ENCODE data around the gene C17orf113.

The C17orf113 gene

DNA sequence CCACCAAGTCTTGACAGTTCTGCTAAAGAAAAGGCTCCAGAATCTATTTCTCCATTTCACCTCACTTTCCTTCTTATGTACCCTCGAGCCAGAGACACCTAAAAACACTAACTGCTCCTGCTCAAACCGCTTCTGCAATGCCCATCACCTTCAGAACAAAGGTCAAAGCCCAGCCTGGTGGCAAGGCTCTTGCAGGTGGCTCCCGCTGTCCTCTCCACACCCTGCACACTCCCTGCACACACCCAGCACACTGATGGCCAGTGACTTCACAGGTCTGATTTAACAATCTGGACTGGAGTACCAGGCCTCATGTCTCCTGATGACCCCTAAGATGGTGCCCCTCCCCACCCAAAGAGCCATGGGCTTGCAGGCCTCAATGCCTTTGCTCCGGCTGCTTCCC, 9.8 kb upstream of the C17orf113 start:
- DNase-seq (ENCODE audit: low read depth in 2 of 2) = no peak
- no peak overlapping the region for H3K4me3 ChIP-seq (replicated peaks in 1 of 2; ENCODE audit: low read depth in 2 of 2, low read length in 2 of 2)
- TF ChIP-seq, protein P1, sequence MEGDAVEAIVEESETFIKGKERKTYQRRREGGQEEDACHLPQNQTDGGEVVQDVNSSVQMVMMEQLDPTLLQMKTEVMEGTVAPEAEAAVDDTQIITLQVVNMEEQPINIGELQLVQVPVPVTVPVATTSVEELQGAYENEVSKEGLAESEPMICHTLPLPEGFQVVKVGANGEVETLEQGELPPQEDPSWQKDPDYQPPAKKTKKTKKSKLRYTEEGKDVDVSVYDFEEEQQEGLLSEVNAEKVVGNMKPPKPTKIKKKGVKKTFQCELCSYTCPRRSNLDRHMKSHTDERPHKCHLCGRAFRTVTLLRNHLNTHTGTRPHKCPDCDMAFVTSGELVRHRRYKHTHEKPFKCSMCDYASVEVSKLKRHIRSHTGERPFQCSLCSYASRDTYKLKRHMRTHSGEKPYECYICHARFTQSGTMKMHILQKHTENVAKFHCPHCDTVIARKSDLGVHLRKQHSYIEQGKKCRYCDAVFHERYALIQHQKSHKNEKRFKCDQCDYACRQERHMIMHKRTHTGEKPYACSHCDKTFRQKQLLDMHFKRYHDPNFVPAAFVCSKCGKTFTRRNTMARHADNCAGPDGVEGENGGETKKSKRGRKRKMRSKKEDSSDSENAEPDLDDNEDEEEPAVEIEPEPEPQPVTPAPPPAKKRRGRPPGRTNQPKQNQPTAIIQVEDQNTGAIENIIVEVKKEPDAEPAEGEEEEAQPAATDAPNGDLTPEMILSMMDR (IDR thresholded peaks at IDR 0.05; ENCODE audit: low read depth, low read length) = no peak

DNA sequence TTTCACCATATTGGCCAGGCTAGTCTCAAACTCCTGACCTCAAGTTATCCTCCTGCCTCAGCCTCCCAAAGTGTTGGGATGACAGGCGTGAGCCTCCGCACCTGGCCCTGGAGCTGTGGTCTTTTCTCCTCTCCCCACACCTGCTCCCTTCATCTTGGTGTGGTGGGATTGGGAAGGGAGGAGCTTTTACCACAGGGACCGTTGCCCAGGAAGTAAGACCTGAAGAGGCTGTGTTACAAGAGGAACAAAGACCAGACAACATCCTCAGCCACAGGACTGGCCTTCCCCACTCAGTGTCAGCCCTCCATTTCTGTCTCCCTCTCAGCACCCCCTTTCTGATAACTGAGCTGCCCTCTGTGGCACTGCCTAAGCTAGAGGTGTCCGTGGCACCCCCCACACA, 9.4 kb upstream of the C17orf113 start:
- no peak overlapping the region for H3K4me3 ChIP-seq (replicated peaks in 1 of 2; ENCODE audit: low read depth in 2 of 2, low read length in 2 of 2)

DNA sequence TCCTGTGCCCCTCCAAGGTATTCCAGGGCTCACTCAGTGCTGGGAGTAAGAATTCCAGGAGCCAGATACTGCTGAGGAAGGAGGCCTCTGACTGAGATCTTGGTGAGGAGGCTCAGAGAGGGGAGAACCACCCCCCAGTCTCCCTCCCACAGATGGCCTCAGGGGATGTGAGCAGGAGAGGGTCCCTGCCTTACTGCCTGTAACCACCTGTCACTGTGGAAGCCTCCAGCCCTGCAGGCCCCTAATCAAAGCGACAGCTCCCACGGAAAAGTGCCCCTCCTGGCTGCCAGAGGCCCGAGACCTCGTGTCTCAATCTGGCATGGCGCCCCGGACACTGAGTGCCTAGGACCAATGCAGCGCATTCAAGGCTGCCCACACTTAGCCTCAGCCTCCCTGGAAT, 7.7 kb upstream of the C17orf113 start:
- TF ChIP-seq, protein P1 (IDR thresholded peaks at IDR 0.05; ENCODE audit: low read depth, low read length) = no peak
- no peak overlapping the region for H3K4me3 ChIP-seq (replicated peaks in 1 of 2; ENCODE audit: low read depth in 2 of 2, low read length in 2 of 2)
- DNase-seq (ENCODE audit: low read depth in 2 of 2) = no peak

More for the DNA sequence above, 9.4 kb upstream of the C17orf113 start:
- TF ChIP-seq, protein P1 (IDR thresholded peaks at IDR 0.05; ENCODE audit: low read depth, low read length) = no peak
- no peak for DNase-seq (ENCODE audit: low read depth in 2 of 2)

DNA sequence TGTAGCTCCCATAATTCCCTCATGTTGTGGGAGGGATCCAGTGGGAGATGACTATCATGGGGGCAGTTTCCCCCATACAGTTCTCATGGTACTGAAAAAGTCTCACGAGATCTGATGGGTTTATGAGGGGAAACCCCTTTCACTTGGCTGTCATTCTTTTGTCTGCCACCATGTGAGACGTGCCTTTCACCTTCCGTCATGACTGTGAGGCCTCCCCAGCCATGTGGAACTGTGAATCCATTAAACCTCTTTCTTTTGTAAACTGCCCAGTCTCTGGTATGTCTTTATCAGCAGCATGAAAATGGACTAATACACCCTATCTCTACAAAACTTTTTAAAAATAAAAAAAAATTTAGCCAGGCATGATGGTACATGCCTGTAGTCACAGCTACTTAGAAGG, 6.2 kb upstream of the C17orf113 start:
- TF ChIP-seq, protein P1 (IDR thresholded peaks at IDR 0.05; ENCODE audit: low read depth, low read length) = no peak
- H3K4me3 ChIP-seq (replicated peaks in 1 of 2; ENCODE audit: low read depth in 2 of 2, low read length in 2 of 2) = no peak overlapping the region
- DNase-seq (ENCODE audit: low read depth in 2 of 2) = no peak

DNA sequence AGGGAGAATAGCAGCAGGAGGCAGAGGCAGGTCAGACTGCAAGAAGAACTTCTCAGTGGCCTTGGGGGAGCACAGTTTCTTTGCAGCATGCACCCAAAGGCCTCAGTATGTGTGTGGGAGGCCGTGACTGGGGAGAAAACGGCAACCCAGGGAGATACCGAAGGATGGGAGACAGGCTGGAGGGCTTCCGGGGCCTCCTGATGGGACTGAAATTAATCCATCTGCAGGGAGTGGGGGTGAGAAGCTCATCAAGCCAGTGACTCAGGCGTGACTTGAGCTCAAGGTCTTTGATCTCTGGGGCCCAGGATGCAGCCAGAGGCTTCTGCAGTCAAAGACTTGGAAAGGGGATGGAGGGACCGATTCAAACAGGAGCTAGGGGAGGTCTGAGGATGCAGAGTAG, 5.1 kb upstream of the C17orf113 start:
- no peak for DNase-seq (ENCODE audit: low read depth in 2 of 2)

DNA sequence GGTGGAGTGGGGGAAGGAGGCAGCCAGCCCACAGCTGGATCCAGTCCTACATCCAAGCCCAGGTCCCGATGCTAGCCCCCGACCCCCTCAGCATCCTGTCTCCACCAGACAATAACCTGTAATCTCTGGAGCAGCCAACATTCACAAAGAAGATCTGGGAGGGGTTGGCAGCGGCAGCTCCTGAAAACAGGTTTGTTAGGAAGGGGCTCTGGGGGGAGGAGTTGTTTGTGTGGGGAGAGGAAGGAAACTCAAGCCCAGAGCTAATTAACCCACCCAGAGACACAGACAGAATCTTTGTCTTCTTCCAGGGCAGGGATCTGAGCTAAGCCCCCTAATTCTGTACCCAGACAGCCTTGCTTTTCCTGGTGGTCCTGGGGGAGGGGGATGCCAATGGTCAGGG, 4.6 kb upstream of the C17orf113 start:
- no peak for DNase-seq (ENCODE audit: low read depth in 2 of 2)
- TF ChIP-seq, protein P1 (IDR thresholded peaks at IDR 0.05; ENCODE audit: low read depth, low read length) = no peak
- H3K4me3 ChIP-seq (replicated peaks in 1 of 2; ENCODE audit: low read depth in 2 of 2, low read length in 2 of 2) = no peak overlapping the region

More for the DNA sequence above, 5.1 kb upstream of the C17orf113 start:
- TF ChIP-seq, protein P1 (IDR thresholded peaks at IDR 0.05; ENCODE audit: low read depth, low read length) = no peak
- H3K4me3 ChIP-seq (replicated peaks in 1 of 2; ENCODE audit: low read depth in 2 of 2, low read length in 2 of 2) = no peak overlapping the region
